H1 (cell line): ENCODE measurements around the gene WWC1. TPM values are rescaled to one million over a fixed set of nuclear protein-coding genes. Genes with fewer than 3 reads are reported as not detected.

Experiments used
- JUND ChIP-seq: IDR thresholded peaks from 2 replicates; pipeline ENCODE4 v1.6.1; 2011; ENCODE audit warnings: mild to moderate bottlenecking, improper control_type of control experiment, low read length
- TAF7 ChIP-seq: optimal IDR thresholded peaks from 2 replicates; pipeline ENCODE3; 2011; ENCODE audit warnings: low read depth, mild to moderate bottlenecking, inconsistent platforms, low read length, moderate library complexity, borderline replicate concordance
- TBP ChIP-seq: IDR thresholded peaks from 2 replicates; pipeline ENCODE4 v1.6.1; 2011; ENCODE audit warnings: low read depth, low read length, improper control_type of control experiment
- polyA plus RNA-seq, 7 experiments: library from polyadenylated mRNA; depleted of rRNA in 3 of 7; stranded (reverse) in 5 of 7; unstranded in 2 of 7; fragments of >200 nt in 5 of 7; fragments of 200-250 nt in 2 of 7; gene quantifications; 1 replicate in 5 of 7; 2 replicates in 1 of 7; 4 replicates in 1 of 7; pipeline versions ENCODE4 v1.2.1 to v1.2.3, GENCODE V29; 2011 to 2013; ENCODE audit warnings: missing spikeins in 2 of 7, mixed read lengths in 2 of 7
- total RNA-seq: library from RNA; stranded (reverse); fragmentation: NEBNext Ultra II Directional; extraction: Animal tissue kit (Norgen Biotek cat#: 25700); gene quantifications from 2 replicates; pipeline ENCODE4 v1.2.1, GENCODE V29; 2021
- TF ChIP-seq, protein P1 (sequence below), 3 experiments: IDR thresholded peaks; 1 replicate in 2 of 3; 2 replicates in 1 of 3; pipeline versions ENCODE4 v1.5.1 to v1.6.1; 2011; ENCODE audit warnings: low read length in 3 of 3, mild to moderate bottlenecking in 3 of 3, inconsistent platforms in 2 of 3, low read depth in 1 of 3, moderate library complexity in 1 of 3; ENCODE audit not compliant: insufficient read depth in 1 of 3; ENCODE audit errors: control extremely low read depth in 1 of 3

The WWC1 gene
- total and polyA plus RNA-seq, 2 of the 8 experiments (the other 6 are each of a cell fraction or from before 2014, with no cell fraction given) = 16.4 to 41.1 TPM

DNA sequence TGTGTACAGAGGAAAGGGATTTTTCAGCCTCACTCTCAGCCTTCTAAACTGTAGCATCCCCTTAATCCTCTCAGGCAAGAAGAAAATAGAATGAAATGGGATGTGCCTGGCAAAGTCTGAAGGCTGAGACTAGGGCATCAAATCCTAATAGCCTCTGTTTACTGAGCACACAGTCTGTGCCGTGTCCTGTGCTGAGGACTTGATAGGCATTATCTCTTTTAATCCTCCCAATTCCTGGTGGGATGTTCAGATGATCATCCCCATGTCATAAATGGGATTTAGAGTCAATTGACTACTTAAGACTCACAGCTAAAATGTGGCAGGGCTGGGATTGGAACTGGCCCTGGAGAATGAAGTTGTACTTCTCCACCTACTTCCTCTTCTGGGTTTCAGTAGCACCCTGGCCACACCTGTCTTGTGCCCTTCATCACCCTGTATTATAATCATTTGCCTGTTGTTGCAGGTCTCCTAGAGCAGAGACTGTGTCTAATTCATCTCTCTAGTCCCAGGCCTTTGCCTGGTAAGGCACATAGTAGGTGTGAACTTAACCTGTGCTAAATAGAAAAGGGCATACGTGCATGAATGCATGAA is 81.0 kb downstream of the WWC1 start (continued):
- TF ChIP-seq TAF7 = no peak
- TF ChIP-seq JUND = no peak
- TF ChIP-seq, protein P1, sequence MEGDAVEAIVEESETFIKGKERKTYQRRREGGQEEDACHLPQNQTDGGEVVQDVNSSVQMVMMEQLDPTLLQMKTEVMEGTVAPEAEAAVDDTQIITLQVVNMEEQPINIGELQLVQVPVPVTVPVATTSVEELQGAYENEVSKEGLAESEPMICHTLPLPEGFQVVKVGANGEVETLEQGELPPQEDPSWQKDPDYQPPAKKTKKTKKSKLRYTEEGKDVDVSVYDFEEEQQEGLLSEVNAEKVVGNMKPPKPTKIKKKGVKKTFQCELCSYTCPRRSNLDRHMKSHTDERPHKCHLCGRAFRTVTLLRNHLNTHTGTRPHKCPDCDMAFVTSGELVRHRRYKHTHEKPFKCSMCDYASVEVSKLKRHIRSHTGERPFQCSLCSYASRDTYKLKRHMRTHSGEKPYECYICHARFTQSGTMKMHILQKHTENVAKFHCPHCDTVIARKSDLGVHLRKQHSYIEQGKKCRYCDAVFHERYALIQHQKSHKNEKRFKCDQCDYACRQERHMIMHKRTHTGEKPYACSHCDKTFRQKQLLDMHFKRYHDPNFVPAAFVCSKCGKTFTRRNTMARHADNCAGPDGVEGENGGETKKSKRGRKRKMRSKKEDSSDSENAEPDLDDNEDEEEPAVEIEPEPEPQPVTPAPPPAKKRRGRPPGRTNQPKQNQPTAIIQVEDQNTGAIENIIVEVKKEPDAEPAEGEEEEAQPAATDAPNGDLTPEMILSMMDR (IDR thresholded peaks at IDR 0.05; ENCODE audit: control extremely low read depth in 1 of 3, insufficient read depth in 1 of 3, low read depth in 1 of 3, low read length in 3 of 3) = no peak
- TF ChIP-seq TBP = no peak
